ENCODE data around the gene BTNL3.

- TF ChIP-seq POLR2A (IDR thresholded peaks at IDR 0.05), result no peak
- TF ChIP-seq, protein P1, sequence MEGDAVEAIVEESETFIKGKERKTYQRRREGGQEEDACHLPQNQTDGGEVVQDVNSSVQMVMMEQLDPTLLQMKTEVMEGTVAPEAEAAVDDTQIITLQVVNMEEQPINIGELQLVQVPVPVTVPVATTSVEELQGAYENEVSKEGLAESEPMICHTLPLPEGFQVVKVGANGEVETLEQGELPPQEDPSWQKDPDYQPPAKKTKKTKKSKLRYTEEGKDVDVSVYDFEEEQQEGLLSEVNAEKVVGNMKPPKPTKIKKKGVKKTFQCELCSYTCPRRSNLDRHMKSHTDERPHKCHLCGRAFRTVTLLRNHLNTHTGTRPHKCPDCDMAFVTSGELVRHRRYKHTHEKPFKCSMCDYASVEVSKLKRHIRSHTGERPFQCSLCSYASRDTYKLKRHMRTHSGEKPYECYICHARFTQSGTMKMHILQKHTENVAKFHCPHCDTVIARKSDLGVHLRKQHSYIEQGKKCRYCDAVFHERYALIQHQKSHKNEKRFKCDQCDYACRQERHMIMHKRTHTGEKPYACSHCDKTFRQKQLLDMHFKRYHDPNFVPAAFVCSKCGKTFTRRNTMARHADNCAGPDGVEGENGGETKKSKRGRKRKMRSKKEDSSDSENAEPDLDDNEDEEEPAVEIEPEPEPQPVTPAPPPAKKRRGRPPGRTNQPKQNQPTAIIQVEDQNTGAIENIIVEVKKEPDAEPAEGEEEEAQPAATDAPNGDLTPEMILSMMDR (IDR thresholded peaks at IDR 0.05 in 8 of 11, conservative IDR thresholded peaks at IDR 0.05 in 3 of 11), result no peak
- no peak for TF ChIP-seq POLR2AphosphoS5 (IDR thresholded peaks at IDR 0.05)
Observed at GRCh38 chr5:181050016-181050415, 61.4 kb downstream of the BTNL3 start.
